Mesodermal cell (in vitro differentiated cells): ENCODE results near the gene MYH15.

ENCODE experiments used
- H3K27ac ChIP-seq: 2 replicates; pipeline ENCODE4 v1.7.0; 2013; ENCODE audit warnings: mild to moderate bottlenecking, low read depth, low read length, moderate library complexity; ENCODE audit not compliant: severe bottlenecking
- H3K36me3 ChIP-seq: 2 replicates; pipeline ENCODE4 v1.7.1; 2013; ENCODE audit warnings: mild to moderate bottlenecking, low read length, moderate library complexity; ENCODE audit not compliant: control insufficient read depth, insufficient read depth
- H3K4me1 ChIP-seq: one replicate; pipeline ENCODE4 v1.7.1; 2013; ENCODE audit warnings: mild to moderate bottlenecking, low read length; ENCODE audit not compliant: insufficient read depth, control insufficient read depth, poor library complexity, severe bottlenecking
- H3K4me3 ChIP-seq: 2 replicates; pipeline ENCODE4 v1.7.0; 2013; ENCODE audit warnings: low read length, control low read depth, mild to moderate bottlenecking; ENCODE audit not compliant: insufficient read depth, poor library complexity, severe bottlenecking; ENCODE audit errors: extremely low read depth
- H3K9me3 ChIP-seq: 2 replicates; pipeline ENCODE4 v1.7.1; 2013; ENCODE audit warnings: mild to moderate bottlenecking, low read length, moderate library complexity; ENCODE audit not compliant: control insufficient read depth
- WGBS, 2 experiments: methylation state at CpG; one replicate each; pipeline ENCODE4 v1.1.5; 2013; ENCODE audit warnings: missing lambda C conversion rate in 2 of 2; ENCODE audit not compliant: insufficient coverage in 2 of 2; 5-methylcytosine and 5-hydroxymethylcytosine counted together

Gene MYH15

GRCh38 chr3:108474581-108474980 is 35.8 kb downstream of the MYH15 start:
- H3K4me3 ChIP-seq: no peak overlapping the region
- 88 to 100% methylated on average over 1 to 3 of the region's 3 CpGs for WGBS, 2 experiments
- H3K27ac ChIP-seq: no peak overlapping the region
- no peaks in the 10 kb centered on the region for H3K9me3 ChIP-seq
- H3K36me3 ChIP-seq: no peaks in the 10 kb centered on the region
- peaks cover 23% of the 10 kb centered on the region for H3K4me1 ChIP-seq

- Histone ChIP-seq H3K4me3 (no peak overlapping the region), H3K36me3 (no peaks in the 10 kb centered on the region), H3K4me1 (peaks cover 23% of the 10 kb centered on the region), H3K27ac (no peak overlapping the region), H3K9me3 (no peaks in the 10 kb centered on the region)
Measured at GRCh38 chr3:108473711-108474110, 36.7 kb downstream of the MYH15 start.

- H3K9me3 ChIP-seq: no peaks in the 10 kb centered on the region
- 70 to 79% methylated on average over 2 of the region's 5 CpGs for WGBS, 2 experiments
- H3K4me1 ChIP-seq: peaks cover 23% of the 10 kb centered on the region
- H3K27ac ChIP-seq: peak overlapping the region; percentile 77
- H3K36me3 ChIP-seq: no peaks in the 10 kb centered on the region
- no peak overlapping the region for H3K4me3 ChIP-seq
Measured at GRCh38 chr3:108472001-108472591, 38.3 kb downstream of the MYH15 start.

GRCh38 chr3:108471426-108471825 is 39.0 kb downstream of the MYH15 start:
- H3K4me1 ChIP-seq: peaks cover 23% of the 10 kb centered on the region
- no peaks in the 10 kb centered on the region for H3K9me3 ChIP-seq
- H3K36me3 ChIP-seq: no peaks in the 10 kb centered on the region
- H3K4me3 ChIP-seq: no peak overlapping the region
- peak overlapping the region; percentile 77 for H3K27ac ChIP-seq

- WGBS, 2 experiments: 97 to 100% methylated on average over 3 to 5 of the region's 5 CpGs
- Histone ChIP-seq H3K9me3 (no peaks in the 10 kb centered on the region), H3K4me3 (no peak overlapping the region), H3K36me3 (no peaks in the 10 kb centered on the region), H3K27ac (no peak overlapping the region), H3K4me1 (peaks cover 23% of the 10 kb centered on the region)
Measured at GRCh38 chr3:108469126-108469525, 41.3 kb downstream of the MYH15 start.

GRCh38 chr3:108468577-108468976 is 41.8 kb downstream of the MYH15 start:
- Histone ChIP-seq H3K9me3 (no peaks in the 10 kb centered on the region), H3K4me1 (peaks cover 18% of the 10 kb centered on the region), H3K4me3 (no peak overlapping the region), H3K27ac (no peak overlapping the region), H3K36me3 (no peaks in the 10 kb centered on the region)
- WGBS, 2 experiments: no CpG with 5 or more reads among the region's 4 CpGs

- Histone ChIP-seq H3K4me3 (no peak overlapping the region), H3K27ac (no peak overlapping the region), H3K9me3 (no peaks in the 10 kb centered on the region), H3K36me3 (no peaks in the 10 kb centered on the region), H3K4me1 (peaks cover 3% of the 10 kb centered on the region)
- 76% methylated on average over 2 of the region's 2 CpGs; no CpG with 5 or more reads in 1 of the 2 experiments for WGBS, 2 experiments
Measured at GRCh38 chr3:108462899-108463298, 47.5 kb downstream of the MYH15 start.

GRCh38 chr3:108461661-108462111 is 48.7 kb downstream of the MYH15 start:
- WGBS, 2 experiments: 67 to 95% methylated on average over 3 to 4 of the region's 5 CpGs
- H3K4me3 ChIP-seq: no peak overlapping the region
- no peaks in the 10 kb centered on the region for H3K36me3 ChIP-seq
- H3K9me3 ChIP-seq: no peaks in the 10 kb centered on the region
- H3K27ac ChIP-seq: no peak overlapping the region
- H3K4me1 ChIP-seq: peaks cover 3% of the 10 kb centered on the region

- no peaks in the 10 kb centered on the region for H3K36me3 ChIP-seq
- H3K4me3 ChIP-seq: no peak overlapping the region
- peaks cover 3% of the 10 kb centered on the region for H3K4me1 ChIP-seq
- H3K9me3 ChIP-seq: no peaks in the 10 kb centered on the region
- H3K27ac ChIP-seq: no peak overlapping the region
Measured at GRCh38 chr3:108459225-108459624, 51.2 kb downstream of the MYH15 start.

GRCh38 chr3:108455212-108455705 is 55.1 kb downstream of the MYH15 start:
- 100% methylated on average over 1 of the region's 2 CpGs; no CpG with 5 or more reads in 1 of the 2 experiments for WGBS, 2 experiments
- no peaks in the 10 kb centered on the region for H3K4me1 ChIP-seq
- H3K9me3 ChIP-seq: no peaks in the 10 kb centered on the region
- H3K27ac ChIP-seq: no peak overlapping the region
- H3K36me3 ChIP-seq: no peaks in the 10 kb centered on the region
- no peak overlapping the region for H3K4me3 ChIP-seq

- Histone ChIP-seq H3K4me1 (no peaks in the 10 kb centered on the region), H3K27ac (no peak overlapping the region), H3K9me3 (no peaks in the 10 kb centered on the region), H3K4me3 (no peak overlapping the region), H3K36me3 (no peaks in the 10 kb centered on the region)
- no CpG with 5 or more reads among the region's 1 CpG for WGBS, 2 experiments
Measured at GRCh38 chr3:108453565-108453964, 56.8 kb downstream of the MYH15 start.
